Stomach smooth muscle (tissue), 2 donors: ENCODE measurements around the gene APBB2.

Source experiments
- H3K27ac ChIP-seq: one replicate; pipeline ENCODE4 v1.7.0; 2013; ENCODE audit warnings: mild to moderate bottlenecking, low read length, inconsistent platforms
- H3K27me3 ChIP-seq, 2 donors: one replicate each; pipeline ENCODE4 v1.7.0; 2013; ENCODE audit warnings: low read length in 2 of 2; ENCODE audit not compliant: insufficient read depth in 2 of 2, control insufficient read depth in 1 of 2
- H3K36me3 ChIP-seq, 2 donors: one replicate each; pipeline ENCODE4 v1.7.0; 2013; ENCODE audit warnings: low read length in 2 of 2; ENCODE audit not compliant: control insufficient read depth in 2 of 2, insufficient read depth in 2 of 2
- H3K4me1 ChIP-seq: one replicate; pipeline ENCODE4 v1.7.0; 2013; ENCODE audit warnings: low read length; ENCODE audit not compliant: control insufficient read depth, insufficient read depth
- H3K4me3 ChIP-seq, 2 donors: one replicate each; pipeline ENCODE4 v1.7.0; 2013; ENCODE audit warnings: low read length in 2 of 2
- H3K9ac ChIP-seq, 2 donors: one replicate each; pipeline ENCODE4 v1.7.0; 2013; ENCODE audit warnings: low read length in 2 of 2, mild to moderate bottlenecking in 1 of 2
- H3K9me3 ChIP-seq, 2 donors: one replicate each; pipeline ENCODE4 v1.7.0; 2013; ENCODE audit warnings: low read length in 2 of 2; ENCODE audit not compliant: control insufficient read depth in 2 of 2
- donor health status: healthy.
- donor health status: Pancreatic carcinoma.

Gene APBB2

DNA sequence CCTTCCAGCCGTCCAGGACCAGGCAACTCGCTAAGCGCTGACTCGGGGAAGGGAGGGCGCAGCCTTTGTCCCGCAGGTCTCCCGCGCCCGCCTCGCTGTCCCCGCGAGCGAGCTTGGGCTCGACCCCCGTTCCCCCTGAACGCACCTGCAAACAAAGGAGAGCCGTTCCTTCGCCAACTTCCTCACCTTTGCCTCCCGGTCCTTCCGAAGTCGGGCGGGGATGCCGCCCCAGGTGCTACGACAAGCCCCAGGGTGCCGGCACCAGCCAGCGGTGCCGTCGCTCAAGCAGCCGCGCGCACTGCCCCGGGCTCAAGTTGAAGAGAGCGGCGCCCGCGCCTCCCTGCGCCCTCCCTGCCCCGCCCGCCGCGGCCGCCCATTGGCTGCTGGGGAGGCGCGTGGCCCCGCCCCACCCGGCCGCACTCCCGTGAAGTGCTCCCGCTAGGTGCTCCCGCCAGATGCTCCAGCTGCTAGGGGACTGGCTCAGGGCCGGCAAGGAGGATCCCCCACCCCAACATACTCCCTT lies 357.4 kb downstream of the APBB2 start:
- no peak overlapping the region for H3K9ac ChIP-seq
- peaks cover 6% of the 10 kb centered on the region for H3K4me1 ChIP-seq
- peak overlapping the region in 1 of 2 donors; percentile 68 for H3K4me3 ChIP-seq

GRCh38 chr4:40856277-40856839 lies 358.0 kb downstream of the APBB2 start:
- H3K27ac ChIP-seq, result no peak overlapping the region
- H3K36me3 ChIP-seq, result peaks cover 0 to 2% of the 10 kb centered on the region in 2 donors
- H3K4me1 ChIP-seq, result peaks cover 6% of the 10 kb centered on the region
- H3K4me3 ChIP-seq, result peak overlapping the region in 1 of 2 donors; percentile 68
- no peak overlapping the region for H3K9ac ChIP-seq
- no peaks in the 10 kb centered on the region for H3K9me3 ChIP-seq
- H3K27me3 ChIP-seq, result no peaks in the 10 kb centered on the region

More for the DNA sequence above, 357.4 kb downstream of the APBB2 start:
- H3K36me3 ChIP-seq, result peaks cover 0 to 2% of the 10 kb centered on the region in 2 donors
- H3K9me3 ChIP-seq, result no peaks in the 10 kb centered on the region
- H3K27me3 ChIP-seq, result no peaks in the 10 kb centered on the region
- no peak overlapping the region for H3K27ac ChIP-seq

- Histone ChIP-seq H3K27me3 (no peaks in the 10 kb centered on the region), H3K9ac (no peak overlapping the region), H3K4me3 (no peak overlapping the region), H3K27ac (no peak overlapping the region), H3K9me3 (no peaks in the 10 kb centered on the region), H3K4me1 (peaks cover 2% of the 10 kb centered on the region), H3K36me3 (peaks cover 0 to 2% of the 10 kb centered on the region in 2 donors)
Measured at GRCh38 chr4:40850496-40850895, 363.8 kb downstream of the APBB2 start.

DNA sequence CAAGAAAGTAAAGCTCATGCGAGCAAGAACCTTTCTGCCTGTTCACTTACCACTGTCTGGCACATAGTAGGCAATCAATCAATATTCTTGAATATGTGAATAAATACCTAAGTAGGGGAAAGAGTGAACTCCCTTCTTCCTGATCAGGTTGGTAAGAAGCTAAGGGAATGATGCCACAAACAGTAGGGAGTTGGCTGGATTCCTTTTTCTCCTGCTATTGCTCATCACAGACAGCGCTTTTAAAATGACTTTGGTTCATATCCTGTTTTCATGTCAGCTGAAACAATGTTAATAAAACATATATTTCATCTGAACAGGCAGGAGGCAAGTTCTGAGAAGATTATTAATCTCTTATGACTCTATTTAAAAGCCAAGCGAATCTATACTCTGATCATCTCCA lies 365.4 kb downstream of the APBB2 start:
- H3K4me3 ChIP-seq, result no peak overlapping the region
- H3K9ac ChIP-seq, result no peak overlapping the region
- no peak overlapping the region for H3K27ac ChIP-seq
- H3K36me3 ChIP-seq, result peaks cover 0 to 2% of the 10 kb centered on the region in 2 donors
- H3K4me1 ChIP-seq, result peaks cover 10% of the 10 kb centered on the region
- H3K9me3 ChIP-seq, result no peaks in the 10 kb centered on the region
- no peaks in the 10 kb centered on the region for H3K27me3 ChIP-seq

GRCh38 chr4:40848251-40848650 lies 366.1 kb downstream of the APBB2 start:
- no peaks in the 10 kb centered on the region for H3K27me3 ChIP-seq
- peaks cover 0 to 2% of the 10 kb centered on the region in 2 donors for H3K36me3 ChIP-seq
- no peaks in the 10 kb centered on the region for H3K9me3 ChIP-seq
- H3K9ac ChIP-seq, result no peak overlapping the region
- no peak overlapping the region for H3K27ac ChIP-seq
- no peak overlapping the region for H3K4me3 ChIP-seq
- H3K4me1 ChIP-seq, result peaks cover 10% of the 10 kb centered on the region

GRCh38 chr4:40846532-40846931 lies 367.8 kb downstream of the APBB2 start:
- H3K27ac ChIP-seq, result no peak overlapping the region
- no peak overlapping the region for H3K4me3 ChIP-seq
- H3K9ac ChIP-seq, result no peak overlapping the region
- no peaks in the 10 kb centered on the region for H3K27me3 ChIP-seq
- peaks cover 20% of the 10 kb centered on the region for H3K4me1 ChIP-seq
- no peaks in the 10 kb centered on the region for H3K9me3 ChIP-seq
- no peaks in the 10 kb centered on the region for H3K36me3 ChIP-seq

DNA sequence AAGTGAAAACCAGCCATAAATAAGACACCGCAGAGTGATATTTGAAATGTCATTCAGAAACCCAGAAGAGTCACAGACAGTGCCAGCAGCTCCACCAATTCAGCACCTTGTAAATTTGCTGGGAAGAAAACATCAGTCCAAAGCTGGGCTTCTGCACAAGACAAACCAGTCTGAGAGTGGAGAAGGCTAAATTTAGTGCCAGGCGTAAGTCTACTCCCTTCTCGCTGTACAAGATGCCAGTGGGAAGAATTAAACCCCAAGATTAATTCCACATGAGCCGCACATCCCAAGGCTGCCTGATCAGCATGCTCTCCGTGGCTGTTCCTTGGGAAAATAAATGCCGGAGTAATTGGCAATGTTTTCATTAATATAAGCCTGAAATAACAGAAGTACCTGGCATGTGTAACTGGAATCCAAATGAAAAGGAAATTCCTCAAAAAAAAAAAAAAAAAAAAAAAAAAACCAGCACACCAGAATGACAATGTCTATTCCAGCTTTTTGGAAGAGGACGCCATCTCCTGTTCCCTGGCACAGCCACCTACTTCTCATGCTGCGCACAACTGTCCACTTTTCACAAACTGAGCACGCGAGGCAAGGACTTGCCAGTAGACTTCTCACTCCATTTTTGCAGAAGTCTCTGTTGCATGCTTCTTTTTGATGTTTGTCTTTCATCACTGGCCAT lies 369.0 kb downstream of the APBB2 start:
- Histone ChIP-seq H3K36me3 (no peaks in the 10 kb centered on the region), H3K9ac (no peak overlapping the region), H3K27me3 (no peaks in the 10 kb centered on the region), H3K4me3 (no peak overlapping the region), H3K4me1 (peaks cover 20% of the 10 kb centered on the region), H3K9me3 (no peaks in the 10 kb centered on the region), H3K27ac (no peak overlapping the region)

DNA sequence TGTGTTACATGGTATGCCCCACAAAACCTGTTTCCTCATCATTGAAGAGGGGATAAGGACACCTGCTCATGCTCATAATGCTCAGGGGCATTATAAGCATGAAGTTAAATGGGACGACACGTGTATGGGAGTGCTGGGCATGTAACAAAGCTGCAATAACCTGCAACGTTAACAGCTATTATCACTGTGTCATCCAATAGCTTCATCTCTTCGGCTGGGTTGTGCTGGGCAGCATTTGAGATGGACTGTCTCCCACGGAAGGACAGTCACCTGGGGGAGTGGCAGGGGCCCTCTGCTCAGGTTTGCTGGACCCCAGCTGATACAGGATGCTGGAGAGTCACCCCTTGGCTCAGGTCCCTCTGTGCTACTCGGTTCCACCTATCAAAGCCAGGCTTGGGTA lies 370.1 kb downstream of the APBB2 start:
- Histone ChIP-seq H3K4me1 (peaks cover 20% of the 10 kb centered on the region), H3K9me3 (no peaks in the 10 kb centered on the region), H3K9ac (no peak overlapping the region), H3K27me3 (no peaks in the 10 kb centered on the region), H3K27ac (no peak overlapping the region), H3K36me3 (no peaks in the 10 kb centered on the region), H3K4me3 (no peak overlapping the region)

DNA sequence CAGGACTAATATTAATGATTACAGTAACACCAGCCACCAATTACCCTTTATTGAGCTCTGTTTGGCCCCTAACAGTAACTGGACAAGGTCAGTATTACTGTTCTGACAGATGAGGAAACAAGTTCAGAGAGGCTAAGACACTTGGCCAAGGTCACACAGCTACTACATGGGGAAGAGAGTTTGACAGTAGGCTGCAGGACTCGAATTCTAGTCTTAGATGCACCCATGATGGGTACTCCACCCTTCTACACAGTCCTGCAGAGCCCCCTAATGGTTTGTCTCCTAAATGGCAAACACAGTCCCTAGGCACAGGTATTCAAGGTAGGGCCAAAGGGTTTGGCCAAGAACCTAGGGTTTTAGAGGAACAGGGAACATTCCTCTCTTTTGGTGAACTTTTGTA lies 370.6 kb downstream of the APBB2 start:
- H3K9ac ChIP-seq, result no peak overlapping the region
- H3K27ac ChIP-seq, result no peak overlapping the region
- H3K4me1 ChIP-seq, result peaks cover 20% of the 10 kb centered on the region

GRCh38 chr4:40842725-40843423 lies 371.5 kb downstream of the APBB2 start:
- H3K36me3 ChIP-seq, result no peaks in the 10 kb centered on the region
- no peak overlapping the region for H3K27ac ChIP-seq
- no peak overlapping the region for H3K9ac ChIP-seq
- peak overlapping the region; percentile 17 for H3K4me3 ChIP-seq
- peaks cover 20% of the 10 kb centered on the region for H3K4me1 ChIP-seq
- H3K9me3 ChIP-seq, result no peaks in the 10 kb centered on the region
- no peaks in the 10 kb centered on the region for H3K27me3 ChIP-seq

More for the DNA sequence above, 370.6 kb downstream of the APBB2 start:
- H3K36me3 ChIP-seq, result no peaks in the 10 kb centered on the region
- no peak overlapping the region for H3K4me3 ChIP-seq
- no peaks in the 10 kb centered on the region for H3K27me3 ChIP-seq
- H3K9me3 ChIP-seq, result no peaks in the 10 kb centered on the region
